MM.1S (cell line): ENCODE data around the gene M6PR.

Experiments used
- DNase-seq: peaks from one replicate; pipeline ENCODE4 v3.0.0-alpha.2; 2015
- H2AFZ ChIP-seq: fragments of 300-600 bp; sonication (generic); 2 replicates; pipeline ENCODE4 v1.6.0; 2016; ENCODE audit warnings: antibody characterized with exemption, low read length
- H3F3A ChIP-seq: fragments of 300-600 bp; sonication (generic); 2 replicates; pipeline ENCODE4 v1.6.1; 2016; ENCODE audit warnings: mild to moderate bottlenecking, antibody characterized with exemption, low read length, moderate library complexity, mixed read lengths; ENCODE audit not compliant: insufficient read depth
- H3K27ac ChIP-seq: fragments of 300-600 bp; sonication (generic); 2 replicates; pipeline ENCODE4 v1.5.1; 2016; ENCODE audit warnings: mild to moderate bottlenecking, low read length
- H3K27me3 ChIP-seq: fragments of 300-600 bp; sonication (generic); replicated peaks from 2 replicates; pipeline ENCODE4 v1.6.0; 2016; ENCODE audit warnings: low read length; ENCODE audit not compliant: insufficient read depth
- H3K36me3 ChIP-seq: fragments of 300-600 bp; sonication (generic); replicated peaks from 2 replicates; pipeline ENCODE4 v1.6.1; 2016; ENCODE audit warnings: mild to moderate bottlenecking, low read length, mixed read lengths; ENCODE audit not compliant: insufficient read depth
- H3K4me1 ChIP-seq: fragments of 300-600 bp; sonication (generic); 2 replicates; pipeline ENCODE4 v1.6.1; 2016; ENCODE audit warnings: low read length, mixed read lengths
- H3K4me2 ChIP-seq: fragments of 300-600 bp; sonication (generic); 2 replicates; pipeline ENCODE4 v1.6.0; 2016; ENCODE audit warnings: low read depth, low read length
- H3K4me3 ChIP-seq: fragments of 300-600 bp; sonication (generic); 2 replicates; pipeline ENCODE4 v1.5.1; 2016; ENCODE audit warnings: low read length, mixed read lengths
- H3K79me2 ChIP-seq: fragments of 300-600 bp; sonication (generic); 2 replicates; pipeline ENCODE4 v1.6.1; 2016; ENCODE audit warnings: mixed run types, low read length, mixed read lengths
- H3K9ac ChIP-seq: fragments of 300-600 bp; sonication (generic); 2 replicates; pipeline ENCODE4 v1.6.1; 2016; ENCODE audit warnings: low read length, mixed read lengths
- H3K9me2 ChIP-seq: fragments of 300-600 bp; sonication (generic); replicated peaks from 2 replicates; pipeline ENCODE4 v1.6.1; 2016; ENCODE audit warnings: mild to moderate bottlenecking, low read length, mixed read lengths; ENCODE audit not compliant: insufficient read depth
- H3K9me3 ChIP-seq: fragments of 300-600 bp; sonication (generic); replicated peaks from 2 replicates; pipeline ENCODE4 v1.6.1; 2016; ENCODE audit warnings: mild to moderate bottlenecking, low read length, mixed read lengths; ENCODE audit not compliant: insufficient read depth
- H4K20me1 ChIP-seq: fragments of 300-600 bp; sonication (generic); 2 replicates; pipeline ENCODE4 v1.6.1; 2016; ENCODE audit warnings: mild to moderate bottlenecking, low read length, moderate library complexity, mixed read lengths; ENCODE audit not compliant: insufficient read depth
- EZH2 ChIP-seq: fragments of 300-600 bp; sonication (generic); optimal IDR thresholded peaks from 2 replicates; pipeline ENCODE3; 2017; ENCODE audit warnings: low read depth, mild to moderate bottlenecking, antibody characterized with exemption, low read length, mixed read lengths
- EZH2phosphoT487 ChIP-seq: fragments of 300-600 bp; sonication (generic); IDR thresholded peaks from 2 replicates; pipeline ENCODE4 v1.6.1; 2018; ENCODE audit warnings: antibody characterized with exemption, low read length
- TF ChIP-seq, protein P1 (sequence below): fragments of 300-600 bp; sonication (generic); IDR thresholded peaks from 2 replicates; pipeline ENCODE4 v1.5.1; 2016; ENCODE audit warnings: antibody characterized with exemption, low read length, mixed read lengths

M6PR gene

DNA sequence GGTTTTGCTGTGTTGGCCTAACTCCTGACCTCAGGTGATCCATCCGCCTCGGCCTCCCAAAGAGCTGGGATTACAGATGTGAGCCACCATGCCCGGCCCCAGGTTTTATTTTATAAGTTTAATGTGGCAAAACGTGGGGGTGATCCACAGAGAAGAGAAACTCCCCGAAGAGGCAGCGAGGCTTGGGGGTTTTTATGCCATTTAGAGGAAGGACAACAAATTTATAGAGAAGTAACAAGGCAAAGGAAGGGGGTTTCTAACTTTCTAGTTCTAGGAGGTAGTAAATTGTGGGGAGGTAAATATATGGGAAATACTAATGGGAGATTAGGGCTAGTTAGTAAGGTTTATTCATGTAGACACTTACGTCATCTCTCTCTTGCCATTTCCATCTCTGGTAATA is 52.4 kb downstream of the M6PR start:
- no peaks in the 10 kb centered on the region for H3K36me3 ChIP-seq
- no peaks in the 10 kb centered on the region for H3K79me2 ChIP-seq
- no peaks in the 10 kb centered on the region for H3K27me3 ChIP-seq
- no peaks in the 10 kb centered on the region for H4K20me1 ChIP-seq
- H3K27ac ChIP-seq, result no peak overlapping the region
- H3F3A ChIP-seq, result no peaks in the 10 kb centered on the region
- no peaks in the 10 kb centered on the region for H3K4me1 ChIP-seq
- H3K4me2 ChIP-seq, result no peak overlapping the region
- H3K9ac ChIP-seq, result no peak overlapping the region
- H3K9me3 ChIP-seq, result no peaks in the 10 kb centered on the region
- H3K9me2 ChIP-seq, result no peaks in the 10 kb centered on the region
- TF ChIP-seq, protein P1, sequence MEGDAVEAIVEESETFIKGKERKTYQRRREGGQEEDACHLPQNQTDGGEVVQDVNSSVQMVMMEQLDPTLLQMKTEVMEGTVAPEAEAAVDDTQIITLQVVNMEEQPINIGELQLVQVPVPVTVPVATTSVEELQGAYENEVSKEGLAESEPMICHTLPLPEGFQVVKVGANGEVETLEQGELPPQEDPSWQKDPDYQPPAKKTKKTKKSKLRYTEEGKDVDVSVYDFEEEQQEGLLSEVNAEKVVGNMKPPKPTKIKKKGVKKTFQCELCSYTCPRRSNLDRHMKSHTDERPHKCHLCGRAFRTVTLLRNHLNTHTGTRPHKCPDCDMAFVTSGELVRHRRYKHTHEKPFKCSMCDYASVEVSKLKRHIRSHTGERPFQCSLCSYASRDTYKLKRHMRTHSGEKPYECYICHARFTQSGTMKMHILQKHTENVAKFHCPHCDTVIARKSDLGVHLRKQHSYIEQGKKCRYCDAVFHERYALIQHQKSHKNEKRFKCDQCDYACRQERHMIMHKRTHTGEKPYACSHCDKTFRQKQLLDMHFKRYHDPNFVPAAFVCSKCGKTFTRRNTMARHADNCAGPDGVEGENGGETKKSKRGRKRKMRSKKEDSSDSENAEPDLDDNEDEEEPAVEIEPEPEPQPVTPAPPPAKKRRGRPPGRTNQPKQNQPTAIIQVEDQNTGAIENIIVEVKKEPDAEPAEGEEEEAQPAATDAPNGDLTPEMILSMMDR, result no peak
- DNase-seq, result no peak
- no peak overlapping the region for H2AFZ ChIP-seq
- H3K4me3 ChIP-seq, result no peak overlapping the region

- H2AFZ ChIP-seq, result no peak overlapping the region
- H3K27ac ChIP-seq, result no peak overlapping the region
- no peak overlapping the region for H3K9ac ChIP-seq
- DNase-seq, result no peak
- H3K4me2 ChIP-seq, result no peak overlapping the region
- no peaks in the 10 kb centered on the region for H3K27me3 ChIP-seq
- no peaks in the 10 kb centered on the region for H3K4me1 ChIP-seq
- no peaks in the 10 kb centered on the region for H3K36me3 ChIP-seq
- no peaks in the 10 kb centered on the region for H3K9me3 ChIP-seq
- no peaks in the 10 kb centered on the region for H3F3A ChIP-seq
- no peaks in the 10 kb centered on the region for H3K79me2 ChIP-seq
- TF ChIP-seq, protein P1, result no peak
- no peak for TF ChIP-seq EZH2phosphoT487
- TF ChIP-seq EZH2, result no peak
- H3K4me3 ChIP-seq, result no peak overlapping the region
- no peaks in the 10 kb centered on the region for H4K20me1 ChIP-seq
- no peaks in the 10 kb centered on the region for H3K9me2 ChIP-seq
Measured at GRCh38 chr12:8894986-8895385, 54.5 kb downstream of the M6PR start.

- H3K36me3 ChIP-seq, result no peaks in the 10 kb centered on the region
- no peak overlapping the region for H3K4me3 ChIP-seq
- H3K4me2 ChIP-seq, result no peak overlapping the region
- DNase-seq, result no peak
- TF ChIP-seq EZH2 (no peak), EZH2phosphoT487 (no peak)
- TF ChIP-seq, protein P1, result no peak
- no peaks in the 10 kb centered on the region for H3K9me2 ChIP-seq
- H4K20me1 ChIP-seq, result no peaks in the 10 kb centered on the region
- H3K79me2 ChIP-seq, result no peaks in the 10 kb centered on the region
- H3F3A ChIP-seq, result no peaks in the 10 kb centered on the region
- H3K9me3 ChIP-seq, result no peaks in the 10 kb centered on the region
- H3K27ac ChIP-seq, result no peak overlapping the region
- no peaks in the 10 kb centered on the region for H3K4me1 ChIP-seq
- no peaks in the 10 kb centered on the region for H3K27me3 ChIP-seq
- H2AFZ ChIP-seq, result no peak overlapping the region
- no peak overlapping the region for H3K9ac ChIP-seq
Measured at GRCh38 chr12:8894378-8894777, 55.1 kb downstream of the M6PR start.

GRCh38 chr12:8891976-8892375 is 57.5 kb downstream of the M6PR start:
- Histone ChIP-seq H3K27ac (no peak overlapping the region), H3K79me2 (no peaks in the 10 kb centered on the region), H3K27me3 (no peaks in the 10 kb centered on the region), H3F3A (no peaks in the 10 kb centered on the region), H3K9me2 (no peaks in the 10 kb centered on the region), H3K4me3 (no peak overlapping the region), H4K20me1 (no peaks in the 10 kb centered on the region), H2AFZ (no peak overlapping the region), H3K4me1 (no peaks in the 10 kb centered on the region), H3K36me3 (no peaks in the 10 kb centered on the region), H3K4me2 (no peak overlapping the region), H3K9me3 (no peaks in the 10 kb centered on the region), H3K9ac (no peak overlapping the region)
- TF ChIP-seq, protein P1, result no peak
- TF ChIP-seq EZH2 (no peak), EZH2phosphoT487 (no peak)
- no peak for DNase-seq
